CD4-positive, alpha-beta T cell treated with Interleukin-4 for 1 hour (primary cell): ENCODE results near the gene USP17L17.
"Not testable (repeated sequence)": the region's sequence is repeated elsewhere in the genome, so short reads cannot be mapped to it uniquely, and the experiment has no call there.

Experiments
- DNase-seq, 2 donors: peaks; one replicate each; pipeline ENCODE4 v3.0.0-alpha.2; 2020 to 2022

USP17L17 gene, protein sequence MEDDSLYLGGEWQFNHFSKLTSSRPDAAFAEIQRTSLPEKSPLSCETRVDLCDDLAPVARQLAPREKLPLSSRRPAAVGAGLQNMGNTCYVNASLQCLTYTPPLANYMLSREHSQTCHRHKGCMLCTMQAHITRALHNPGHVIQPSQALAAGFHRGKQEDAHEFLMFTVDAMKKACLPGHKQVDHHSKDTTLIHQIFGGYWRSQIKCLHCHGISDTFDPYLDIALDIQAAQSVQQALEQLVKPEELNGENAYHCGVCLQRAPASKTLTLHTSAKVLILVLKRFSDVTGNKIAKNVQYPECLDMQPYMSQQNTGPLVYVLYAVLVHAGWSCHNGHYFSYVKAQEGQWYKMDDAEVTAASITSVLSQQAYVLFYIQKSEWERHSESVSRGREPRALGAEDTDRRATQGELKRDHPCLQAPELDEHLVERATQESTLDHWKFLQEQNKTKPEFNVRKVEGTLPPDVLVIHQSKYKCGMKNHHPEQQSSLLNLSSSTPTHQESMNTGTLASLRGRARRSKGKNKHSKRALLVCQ

DNA sequence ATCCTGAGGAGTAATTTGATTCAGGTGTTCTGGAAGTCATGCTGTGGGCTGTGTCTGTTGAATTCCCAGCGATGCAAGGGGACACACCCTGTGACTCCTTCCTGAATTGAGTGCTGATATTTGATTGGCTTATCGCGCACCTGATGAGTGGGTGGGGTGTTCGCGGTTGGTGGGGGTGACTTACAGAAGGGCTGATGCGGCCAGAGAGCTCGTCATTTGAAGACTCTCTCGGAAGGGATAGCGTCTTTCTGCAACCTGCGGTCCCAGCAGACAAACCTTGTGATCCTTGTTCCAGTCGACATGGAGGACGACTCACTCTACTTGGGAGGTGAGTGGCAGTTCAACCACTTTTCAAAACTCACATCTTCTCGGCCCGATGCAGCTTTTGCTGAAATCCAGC lies at the start of gene USP17L17:
Gene USP17L17 (plus strand): TSS at position 301 of the 400 bp plus-strand sequence. CDS start 0 bp downstream, at position 301.
- DNase-seq: not testable (repeated sequence)

GRCh38 chr4:9210357-9210756 lies 33.3 kb upstream of the USP17L17 start, which contains the start of gene USP17L10:
USP17L10 (plus strand) TSS chr4:9210657; CDS start chr4:9210657, 0 bp downstream.
- DNase-seq: not testable (repeated sequence)

DNA sequence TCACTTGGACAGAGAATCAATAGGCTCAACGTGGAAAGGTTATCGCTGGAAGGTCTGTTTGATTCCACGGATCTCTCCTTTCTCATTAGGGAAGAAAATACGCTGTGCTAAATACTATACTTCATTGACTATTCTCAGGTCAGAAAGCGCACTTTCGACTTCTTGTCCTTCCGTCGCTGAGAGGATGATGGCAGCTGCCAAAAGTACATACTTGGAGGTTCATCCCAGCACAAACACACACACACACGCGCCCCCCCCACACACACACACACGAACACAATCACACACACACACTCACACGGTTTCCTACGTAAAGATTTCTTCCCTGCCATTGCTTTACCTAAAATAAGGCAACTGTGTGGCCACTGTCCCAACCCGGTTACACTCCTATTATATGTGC lies 29.0 kb upstream of the USP17L17 start:
- DNase-seq: not testable (repeated sequence)

GRCh38 chr4:9215105-9215504 lies 28.6 kb upstream of the USP17L17 start, which contains the start of gene USP17L11:
USP17L11 (plus strand) TSS chr4:9215405; CDS start chr4:9215405, 0 bp downstream.
- DNase-seq: not testable (repeated sequence)

DNA sequence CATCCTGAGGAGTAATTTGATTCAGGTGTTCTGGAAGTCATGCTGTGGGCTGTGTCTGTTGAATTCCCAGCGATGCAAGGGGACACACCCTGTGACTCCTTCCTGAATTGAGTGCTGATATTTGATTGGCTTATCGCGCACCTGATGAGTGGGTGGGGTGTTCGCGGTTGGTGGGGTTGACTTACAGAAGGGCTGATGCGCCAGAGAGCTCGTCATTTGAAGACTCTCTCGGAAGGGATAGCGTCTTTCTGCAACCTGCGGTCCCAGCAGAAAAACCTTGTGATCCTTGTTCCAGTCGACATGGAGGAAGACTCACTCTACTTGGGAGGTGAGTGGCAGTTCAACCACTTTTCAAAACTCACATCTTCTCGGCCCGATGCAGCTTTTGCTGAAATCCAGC lies 23.8 kb upstream of the USP17L17 start, which contains the start of gene USP17L12:
Gene USP17L12 (plus strand): TSS at position 301 of the 400 bp plus-strand sequence. CDS start 0 bp downstream, at position 301.
- DNase-seq: not testable (repeated sequence)

DNA sequence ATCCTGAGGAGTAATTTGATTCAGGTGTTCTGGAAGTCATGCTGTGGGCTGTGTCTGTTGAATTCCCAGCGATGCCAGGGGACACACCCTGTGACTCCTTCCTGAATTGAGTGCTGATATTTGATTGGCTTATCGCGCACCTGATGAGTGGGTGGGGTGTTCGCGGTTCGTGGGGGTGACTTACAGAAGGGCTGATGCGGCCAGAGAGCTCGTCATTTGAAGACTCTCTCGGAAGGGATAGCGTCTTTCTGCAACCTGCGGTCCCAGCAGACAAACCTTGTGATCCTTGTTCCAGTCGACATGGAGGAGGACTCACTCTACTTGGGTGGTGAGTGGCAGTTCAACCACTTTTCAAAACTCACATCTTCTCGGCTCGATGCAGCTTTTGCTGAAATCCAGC lies 19.1 kb upstream of the USP17L17 start, which contains the start of gene USP17L13:
Gene USP17L13 (plus strand): TSS at position 301 of the 400 bp plus-strand sequence. CDS start 0 bp downstream, at position 301.
- DNase-seq: not testable (repeated sequence)

- not testable (repeated sequence) for DNase-seq
These were observed 13.4 kb upstream of the USP17L17 start for GRCh38 chr4:9230249-9230648.

DNA sequence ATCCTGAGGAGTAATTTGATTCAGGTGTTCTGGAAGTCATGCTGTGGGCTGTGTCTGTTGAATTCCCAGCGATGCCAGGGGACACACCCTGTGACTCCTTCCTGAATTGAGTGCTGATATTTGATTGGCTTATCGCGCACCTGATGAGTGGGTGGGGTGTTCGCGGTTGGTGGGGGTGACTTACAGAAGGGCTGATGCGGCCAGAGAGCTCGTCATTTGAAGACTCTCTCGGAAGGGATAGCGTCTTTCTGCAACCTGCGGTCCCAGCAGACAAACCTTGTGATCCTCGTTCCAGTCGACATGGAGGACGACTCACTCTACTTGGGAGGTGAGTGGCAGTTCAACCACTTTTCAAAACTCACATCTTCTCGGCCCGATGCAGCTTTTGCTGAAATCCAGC lies 9.6 kb upstream of the USP17L17 start, which contains the start of gene USP17L15:
Gene USP17L15 (plus strand): TSS at position 301 of the 400 bp plus-strand sequence. CDS start 0 bp downstream, at position 301.
- not testable (repeated sequence) for DNase-seq

DNA sequence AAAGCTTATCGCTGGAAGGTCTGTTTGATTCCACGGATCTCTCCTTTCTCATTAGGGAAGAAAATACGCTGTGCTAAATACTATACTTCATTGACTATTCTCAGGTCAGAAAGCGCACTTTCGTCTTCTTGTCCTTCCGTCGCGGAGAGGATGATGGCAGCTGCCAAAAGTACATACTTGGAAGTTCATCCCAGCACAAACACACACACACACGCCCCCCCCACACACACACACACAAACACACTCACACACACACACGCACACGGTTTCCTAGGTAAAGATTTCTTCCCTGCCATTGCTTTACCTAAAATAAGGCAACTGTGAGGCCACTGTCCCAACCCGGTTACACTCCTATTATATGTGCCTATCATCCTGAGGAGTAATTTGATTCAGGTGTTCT lies 5.2 kb upstream of the USP17L17 start:
- DNase-seq: peak in 1 of 2 donors; percentile 17

DNA sequence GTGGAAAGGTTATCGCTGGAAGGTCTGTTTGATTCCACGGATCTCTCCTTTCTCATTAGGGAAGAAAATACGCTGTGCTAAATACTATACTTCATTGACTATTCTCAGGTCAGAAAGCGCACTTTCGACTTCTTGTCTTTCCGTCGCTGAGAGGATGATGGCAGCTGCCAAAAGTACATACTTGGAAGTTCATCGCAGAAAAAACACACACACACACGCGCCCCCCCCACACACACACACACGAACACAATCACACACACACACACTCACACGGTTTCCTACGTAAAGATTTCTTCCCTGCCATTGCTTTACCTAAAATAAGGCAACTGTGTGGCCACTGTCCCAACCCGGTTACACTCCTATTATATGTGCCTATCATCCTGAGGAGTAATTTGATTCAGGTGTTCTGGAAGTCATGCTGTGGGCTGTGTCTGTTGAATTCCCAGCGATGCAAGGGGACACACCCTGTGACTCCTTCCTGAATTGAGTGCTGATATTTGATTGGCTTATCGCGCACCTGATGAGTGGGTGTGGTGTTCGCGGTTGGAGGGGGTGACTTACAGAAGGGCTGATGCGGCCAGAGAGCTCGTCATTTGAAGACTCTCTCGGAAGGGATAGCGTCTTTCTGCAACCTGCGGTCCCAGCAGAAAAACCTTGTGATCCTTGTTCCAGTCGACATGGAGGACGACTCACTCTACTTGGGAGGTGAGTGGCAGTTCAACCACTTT lies 4.4 kb downstream of the USP17L17 start, which contains the start of gene USP17L18:
Gene USP17L18 (plus strand): TSS at position 678 of the 728 bp plus-strand sequence. CDS start 0 bp downstream, at position 678.
- not testable (repeated sequence) for DNase-seq

DNA sequence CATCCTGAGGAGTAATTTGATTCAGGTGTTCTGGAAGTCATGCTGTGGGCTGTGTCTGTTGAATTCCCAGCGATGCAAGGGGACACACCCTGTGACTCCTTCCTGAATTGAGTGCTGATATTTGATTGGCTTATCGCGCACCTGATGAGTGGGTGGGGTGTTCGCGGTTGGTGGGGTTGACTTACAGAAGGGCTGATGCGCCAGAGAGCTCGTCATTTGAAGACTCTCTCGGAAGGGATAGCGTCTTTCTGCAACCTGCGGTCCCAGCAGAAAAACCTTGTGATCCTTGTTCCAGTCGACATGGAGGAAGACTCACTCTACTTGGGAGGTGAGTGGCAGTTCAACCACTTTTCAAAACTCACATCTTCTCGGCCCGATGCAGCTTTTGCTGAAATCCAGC lies 9.4 kb downstream of the USP17L17 start, which contains the start of gene USP17L19:
Gene USP17L19 (plus strand): TSS at position 301 of the 400 bp plus-strand sequence. CDS start 0 bp downstream, at position 301.
- not testable (repeated sequence) for DNase-seq

- DNase-seq: not testable (repeated sequence)
These were observed 14.1 kb downstream of the USP17L17 start, which contains the start of gene USP17L20 for GRCh38 chr4:9257824-9258223. USP17L20 (plus strand) TSS chr4:9258124; CDS start chr4:9258124, 0 bp downstream.

DNA sequence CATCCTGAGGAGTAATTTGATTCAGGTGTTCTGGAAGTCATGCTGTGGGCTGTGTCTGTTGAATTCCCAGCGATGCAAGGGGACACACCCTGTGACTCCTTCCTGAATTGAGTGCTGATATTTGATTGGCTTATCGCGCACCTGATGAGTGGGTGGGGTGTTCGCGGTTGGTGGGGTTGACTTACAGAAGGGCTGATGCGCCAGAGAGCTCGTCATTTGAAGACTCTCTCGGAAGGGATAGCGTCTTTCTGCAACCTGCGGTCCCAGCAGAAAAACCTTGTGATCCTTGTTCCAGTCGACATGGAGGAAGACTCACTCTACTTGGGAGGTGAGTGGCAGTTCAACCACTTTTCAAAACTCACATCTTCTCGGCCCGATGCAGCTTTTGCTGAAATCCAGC lies 18.9 kb downstream of the USP17L17 start, which contains the start of gene USP17L21:
Gene USP17L21 (plus strand): TSS at position 301 of the 400 bp plus-strand sequence. CDS start 0 bp downstream, at position 301.
- DNase-seq: not testable (repeated sequence)

GRCh38 chr4:9267319-9267718 lies 23.6 kb downstream of the USP17L17 start, which contains the start of gene USP17L22:
USP17L22 (plus strand) TSS chr4:9267619; CDS start chr4:9267619, 0 bp downstream.
- not testable (repeated sequence) for DNase-seq

- not testable (repeated sequence) for DNase-seq
These were observed 28.0 kb downstream of the USP17L17 start for GRCh38 chr4:9271719-9272118.
